ENCODE measurements around the gene TMUB1. TPM values are rescaled to one million over a fixed set of nuclear protein-coding genes. Genes with fewer than 3 reads are reported as not detected.
A peak's percentile ranks its signal among the peaks of the same experiment; 100 is the strongest.

The TMUB1 gene
- total and polyA plus RNA-seq, 9 of the 15 experiments (the other 6 are each of a cell fraction or from before 2014, with no cell fraction given), result 0.14 to 241 (median 74.1) TPM

- TF ChIP-seq CREM (IDR thresholded peaks at IDR 0.05; ENCODE audit: low read depth) (peak; percentile 1; the same call in 1 of the 2 replicates), REST (IDR thresholded peaks at IDR 0.05; ENCODE audit: borderline replicate concordance) (no peak), REST (CRISPR knock-in tag; IDR thresholded peaks at IDR 0.05; ENCODE audit: low read depth) (0 out of 2 replicates have a peak, but pooled peaks have one; percentile 3), DEAF1 (CRISPR knock-in tag; IDR thresholded peaks at IDR 0.05) (no peak), MEIS2 (IDR thresholded peaks at IDR 0.05; ENCODE audit: partially characterized antibody) (no peak), ZNF121 (CRISPR knock-in tag; conservative IDR thresholded peaks at IDR 0.05) (no peak), ZBTB7A (IDR thresholded peaks at IDR 0.05; ENCODE audit: borderline replicate concordance, control insufficient read depth, low read depth, low read length) (no peak; the same call in 1 of the 2 replicates), FOXK2 (conservative IDR thresholded peaks at IDR 0.05 in 1 of 2, IDR thresholded peaks at IDR 0.05 in 1 of 2; ENCODE audit: low read depth in 2 of 2) (no peak), ZC3H8 (IDR thresholded peaks at IDR 0.05) (no peak), SRSF7 (optimal IDR thresholded peaks at IDR 0.05; ENCODE audit: low read depth, low read length) (no peak), ERF (CRISPR knock-in tag; IDR thresholded peaks at IDR 0.05) (peak; percentile 77; the same call in 1 of the 2 replicates)
- TF ChIP-seq, protein P1, sequence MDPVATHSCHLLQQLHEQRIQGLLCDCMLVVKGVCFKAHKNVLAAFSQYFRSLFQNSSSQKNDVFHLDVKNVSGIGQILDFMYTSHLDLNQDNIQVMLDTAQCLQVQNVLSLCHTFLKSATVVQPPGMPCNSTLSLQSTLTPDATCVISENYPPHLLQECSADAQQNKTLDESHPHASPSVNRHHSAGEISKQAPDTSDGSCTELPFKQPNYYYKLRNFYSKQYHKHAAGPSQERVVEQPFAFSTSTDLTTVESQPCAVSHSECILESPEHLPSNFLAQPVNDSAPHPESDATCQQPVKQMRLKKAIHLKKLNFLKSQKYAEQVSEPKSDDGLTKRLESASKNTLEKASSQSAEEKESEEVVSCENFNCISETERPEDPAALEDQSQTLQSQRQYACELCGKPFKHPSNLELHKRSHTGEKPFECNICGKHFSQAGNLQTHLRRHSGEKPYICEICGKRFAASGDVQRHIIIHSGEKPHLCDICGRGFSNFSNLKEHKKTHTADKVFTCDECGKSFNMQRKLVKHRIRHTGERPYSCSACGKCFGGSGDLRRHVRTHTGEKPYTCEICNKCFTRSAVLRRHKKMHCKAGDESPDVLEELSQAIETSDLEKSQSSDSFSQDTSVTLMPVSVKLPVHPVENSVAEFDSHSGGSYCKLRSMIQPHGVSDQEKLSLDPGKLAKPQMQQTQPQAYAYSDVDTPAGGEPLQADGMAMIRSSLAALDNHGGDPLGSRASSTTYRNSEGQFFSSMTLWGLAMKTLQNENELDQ (CRISPR knock-in tag; IDR thresholded peaks at IDR 0.05; ENCODE audit: borderline replicate concordance), result no peak
These were observed 31.1 kb upstream of the TMUB1 start (continued) for GRCh38 chr7:151114151-151115090.

All from K562 (cell line).